Measurements from ENCODE around the gene POPDC2. TPM values are rescaled to one million over a fixed set of nuclear protein-coding genes. Genes with fewer than 3 reads are reported as not detected.

The POPDC2 gene
- total RNA-seq, 2 donors from 2014 or later = 4.2 to 4.3 TPM

Other genes starting within 250 kb of the POPDC2 start
- 10 to 100 TPM; 65.8 to 70.6 TPM for gene TMEM39A, start 197.0 kb downstream of the POPDC2 start, total RNA-seq
- 10 to 100 TPM; 26.3 to 27.3 TPM for gene POGLUT1, start 191.6 kb downstream of the POPDC2 start, total RNA-seq
- 10 to 100 TPM; 26.9 to 29.5 TPM for gene TIMMDC1, start 162.0 kb downstream of the POPDC2 start, total RNA-seq
- 10 to 100 TPM; 13.9 to 14.1 TPM for gene CD80, start 101.0 kb downstream of the POPDC2 start, total RNA-seq
- 1 to 10 TPM; 3.6 to 3.7 TPM for gene ADPRH, start 81.1 kb downstream of the POPDC2 start, total RNA-seq
- gene PLA1A, start 62.7 kb downstream of the POPDC2 start, total RNA-seq = under 1 TPM in 1 of 2 donors, not detected in 1; 0.45 TPM
- 10 to 100 TPM; 26.8 to 28.9 TPM for gene COX17, start 16.8 kb upstream of the POPDC2 start, total RNA-seq
- 1 to 10 TPM in 1 of 2 donors, under 1 TPM in 1; 0.63 to 2.7 TPM for gene CFAP91, start 42.4 kb upstream of the POPDC2 start, total RNA-seq
- under 1 TPM in 1 of 2 donors, not detected in 1; 0.20 TPM for gene NR1I2, start 121.5 kb upstream of the POPDC2 start, total RNA-seq